ENCODE results near the gene CRIP1. TPM values are rescaled to one million over a fixed set of nuclear protein-coding genes. Genes with fewer than 3 reads are reported as not detected.

Gene CRIP1
- total RNA-seq, 1 donor from 2014 or later: 99.3 TPM

DNA sequence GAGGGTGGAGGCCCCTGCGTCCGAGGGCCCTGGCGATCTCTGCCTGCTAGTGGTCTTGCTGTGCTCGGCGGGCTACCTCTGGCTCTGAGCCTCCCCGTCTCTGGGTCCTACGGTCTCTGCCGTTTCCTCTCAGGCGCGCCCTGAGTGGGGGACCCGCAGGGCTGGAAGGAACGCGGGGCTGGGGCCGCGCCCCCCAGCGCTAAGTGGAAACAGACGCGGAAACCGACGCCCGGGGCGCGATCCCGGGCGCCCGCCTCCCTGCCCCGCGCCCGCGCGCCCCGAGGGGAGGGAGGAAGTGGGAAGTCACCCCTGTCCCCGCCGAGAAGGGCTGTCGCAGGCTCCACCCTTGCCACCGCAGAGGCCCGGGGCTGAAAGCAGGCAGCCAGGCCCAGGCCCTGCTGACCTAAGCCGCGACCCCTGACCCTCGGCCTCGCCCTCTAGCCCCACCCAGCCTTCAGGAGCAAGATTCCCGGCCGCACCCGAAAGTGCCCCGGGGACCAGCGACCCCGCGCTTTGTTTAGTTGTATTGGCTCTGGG, 831 bp downstream of the CRIP1 start:
- Mint-ChIP-seq H3K36me3 (ENCODE audit: low read depth) (peaks cover 3% of the 10 kb centered on the region), H3K27ac (peak overlapping the region; percentile 87), H3K9me3 (no peaks in the 10 kb centered on the region), H3K4me1 (peaks cover 29% of the 10 kb centered on the region), H3K4me3 (peak overlapping the region; percentile 89), H3K27me3 (peaks cover 2% of the 10 kb centered on the region)
- intact Hi-C loops (cut with micrococcal nuclease): no loop called here
- DNase-seq: peak; percentile 94

DNA sequence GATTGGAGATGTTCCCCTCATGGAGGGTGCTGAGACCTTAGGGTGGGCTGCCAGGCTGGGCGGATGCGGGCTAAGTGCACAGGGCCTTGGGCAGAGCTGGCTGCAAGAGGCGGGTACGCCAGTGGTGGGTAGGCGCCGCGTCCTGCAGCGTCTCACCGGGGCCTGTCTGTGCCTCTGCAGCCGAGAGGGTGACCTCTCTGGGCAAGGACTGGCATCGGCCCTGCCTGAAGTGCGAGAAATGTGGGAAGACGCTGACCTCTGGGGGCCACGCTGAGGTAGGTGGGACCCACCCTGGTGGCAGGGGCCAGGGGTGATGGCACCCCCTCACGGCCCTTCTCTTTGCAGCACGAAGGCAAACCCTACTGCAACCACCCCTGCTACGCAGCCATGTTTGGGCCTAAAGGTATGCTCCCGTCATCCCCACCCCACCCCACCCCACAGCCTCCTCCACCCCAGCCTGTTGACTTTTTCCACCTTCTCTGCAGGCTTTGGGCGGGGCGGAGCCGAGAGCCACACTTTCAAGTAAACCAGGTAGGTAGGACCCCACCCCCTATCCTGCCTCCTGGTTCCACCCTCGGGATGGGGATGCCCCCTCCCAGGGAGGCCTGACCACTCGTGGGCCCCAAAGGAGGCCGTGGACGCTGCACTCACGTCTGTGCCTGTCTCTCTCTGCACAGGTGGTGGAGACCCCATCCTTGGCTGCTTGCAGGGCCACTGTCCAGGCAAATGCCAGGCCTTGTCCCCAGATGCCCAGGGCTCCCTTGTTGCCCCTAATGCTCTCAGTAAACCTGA, 1.5 kb downstream of the CRIP1 start:
- Mint-ChIP-seq H3K4me3 (peak overlapping the region; percentile 89), H3K27ac (peak overlapping the region; percentile 87), H3K4me1 (peaks cover 27% of the 10 kb centered on the region), H3K36me3 (ENCODE audit: low read depth) (peaks cover 3% of the 10 kb centered on the region), H3K9me3 (no peaks in the 10 kb centered on the region), H3K27me3 (peaks cover 2% of the 10 kb centered on the region)
- DNase-seq: no peak
- intact Hi-C loops (cut with micrococcal nuclease): no loop called here

DNA sequence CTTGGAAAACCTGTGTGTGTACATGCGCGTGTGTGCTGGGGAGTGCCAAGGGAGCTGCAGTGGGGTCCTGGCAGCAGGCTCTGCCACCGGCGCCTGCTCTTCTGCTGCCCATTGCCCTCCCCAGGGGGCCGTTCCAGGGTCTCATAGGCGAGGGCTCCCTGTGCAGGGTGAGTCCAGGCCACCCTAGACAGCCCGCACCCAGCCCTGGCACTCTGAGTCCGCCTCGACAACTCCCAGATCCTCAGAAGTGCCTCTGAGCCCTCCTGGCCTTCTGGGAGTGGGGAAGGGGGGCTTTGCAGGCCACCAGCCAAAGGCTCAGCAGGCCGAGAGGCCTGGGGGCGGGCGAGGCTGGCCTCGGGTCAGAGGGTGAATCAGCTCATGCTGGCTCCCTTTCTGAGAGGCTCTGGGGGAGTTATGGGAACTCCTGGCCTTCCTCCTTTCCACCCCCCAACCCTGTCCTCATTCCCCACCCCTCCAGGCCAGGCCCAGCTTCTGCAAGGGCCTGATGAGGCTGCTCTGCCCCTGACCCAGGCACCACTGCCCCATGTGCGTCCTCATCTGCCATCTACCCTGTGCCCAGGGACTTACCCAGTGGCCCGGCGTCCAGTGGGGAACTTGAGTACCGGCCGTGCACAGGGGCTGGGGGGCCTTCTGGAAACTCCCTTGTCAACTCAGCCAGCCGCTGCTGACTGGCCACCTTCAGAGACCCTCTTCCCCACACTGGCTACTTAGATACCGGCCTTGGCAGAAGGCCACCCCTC, 2.3 kb downstream of the CRIP1 start:
- intact Hi-C loops (cut with micrococcal nuclease): no loop called here
- H3K36me3 Mint-ChIP-seq (ENCODE audit: low read depth): peaks cover 3% of the 10 kb centered on the region
- H3K4me1 Mint-ChIP-seq: peaks cover 27% of the 10 kb centered on the region
- peak overlapping the region; percentile 89 for H3K4me3 Mint-ChIP-seq
- H3K9me3 Mint-ChIP-seq: no peaks in the 10 kb centered on the region
- H3K27ac Mint-ChIP-seq: peak overlapping the region; percentile 89
- H3K27me3 Mint-ChIP-seq: peaks cover 2% of the 10 kb centered on the region
- peak; percentile 75 for DNase-seq

DNA sequence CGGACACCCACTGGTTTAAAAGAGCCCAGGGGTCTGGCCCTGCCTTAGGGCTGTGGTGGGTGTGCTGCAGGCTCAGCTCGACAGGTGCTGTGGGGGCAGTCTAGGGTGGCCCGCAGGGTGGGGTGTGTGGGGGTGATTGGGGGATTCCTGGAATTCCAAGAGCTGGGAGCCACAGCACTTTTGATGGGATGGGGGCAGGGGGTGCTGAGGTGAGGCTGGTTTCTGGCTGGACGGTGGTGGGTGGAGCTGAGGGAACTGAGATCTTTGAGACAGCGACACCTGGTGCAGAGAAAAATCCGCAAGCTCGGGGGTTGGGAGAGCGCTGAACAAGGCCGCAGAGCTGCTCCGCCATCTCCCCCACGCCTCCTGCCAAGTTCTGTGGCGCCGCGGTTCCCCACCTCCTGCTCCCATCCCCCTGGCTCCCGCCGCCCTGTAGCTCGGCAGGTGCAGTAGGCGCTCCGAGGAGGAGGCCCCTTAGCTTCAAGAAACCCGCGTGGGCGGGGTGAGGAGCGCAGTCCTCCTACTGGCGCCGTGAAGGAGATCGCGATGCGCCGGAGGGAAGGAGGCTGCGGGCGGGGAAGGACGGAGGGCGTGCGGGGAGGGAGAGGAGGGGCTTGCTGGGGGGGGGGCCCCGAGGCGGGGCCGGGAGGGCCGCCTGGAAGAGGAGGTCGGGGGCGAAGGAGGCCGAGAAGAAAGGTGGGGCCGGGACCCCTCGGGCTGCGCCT, 3.0 kb downstream of the CRIP1 start:
- intact Hi-C loops (cut with micrococcal nuclease): loop anchor here (1.0 to 5.0 kb wide), 10 partner anchors 7 to 1775 kb away; partner anchors contain the start of genes BRF1, CRIP2, GPR132 and MTA1

DNA sequence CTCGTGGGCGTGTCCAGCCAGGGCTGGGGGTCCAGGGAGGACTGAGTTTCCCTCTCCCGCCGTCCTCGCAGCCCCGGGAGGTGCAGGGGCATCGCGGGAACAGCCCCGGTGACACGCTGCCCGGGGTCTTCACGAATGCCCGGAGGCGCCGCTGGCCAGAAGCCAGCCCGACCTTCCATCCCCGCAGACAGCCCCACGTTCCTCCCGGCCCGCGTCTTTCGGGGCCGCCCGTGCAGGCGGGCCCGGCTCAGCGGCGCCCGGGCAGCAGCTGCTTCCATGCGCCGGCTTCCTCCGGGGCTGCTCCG, 3.5 kb downstream of the CRIP1 start:
- H3K4me3 Mint-ChIP-seq: peak overlapping the region; percentile 89
- DNase-seq: no peak
- peaks cover 2% of the 10 kb centered on the region for H3K27me3 Mint-ChIP-seq
- peaks cover 3% of the 10 kb centered on the region for H3K36me3 Mint-ChIP-seq (ENCODE audit: low read depth)
- peak overlapping the region; percentile 89 for H3K27ac Mint-ChIP-seq
- intact Hi-C loops (cut with micrococcal nuclease): loop anchor here (1.0 to 5.0 kb wide), 10 partner anchors 8 to 1775 kb away; partner anchors contain the start of genes BRF1, CRIP2, GPR132 and MTA1
- no peaks in the 10 kb centered on the region for H3K9me3 Mint-ChIP-seq
- H3K4me1 Mint-ChIP-seq: peaks cover 21% of the 10 kb centered on the region

More for the DNA sequence above, 3.0 kb downstream of the CRIP1 start:
- peak; percentile 95 for DNase-seq
- Mint-ChIP-seq H3K36me3 (ENCODE audit: low read depth) (peaks cover 3% of the 10 kb centered on the region), H3K9me3 (no peaks in the 10 kb centered on the region), H3K4me1 (peaks cover 21% of the 10 kb centered on the region), H3K4me3 (peak overlapping the region; percentile 89), H3K27me3 (peaks cover 2% of the 10 kb centered on the region), H3K27ac (peak overlapping the region; percentile 89)

DNA sequence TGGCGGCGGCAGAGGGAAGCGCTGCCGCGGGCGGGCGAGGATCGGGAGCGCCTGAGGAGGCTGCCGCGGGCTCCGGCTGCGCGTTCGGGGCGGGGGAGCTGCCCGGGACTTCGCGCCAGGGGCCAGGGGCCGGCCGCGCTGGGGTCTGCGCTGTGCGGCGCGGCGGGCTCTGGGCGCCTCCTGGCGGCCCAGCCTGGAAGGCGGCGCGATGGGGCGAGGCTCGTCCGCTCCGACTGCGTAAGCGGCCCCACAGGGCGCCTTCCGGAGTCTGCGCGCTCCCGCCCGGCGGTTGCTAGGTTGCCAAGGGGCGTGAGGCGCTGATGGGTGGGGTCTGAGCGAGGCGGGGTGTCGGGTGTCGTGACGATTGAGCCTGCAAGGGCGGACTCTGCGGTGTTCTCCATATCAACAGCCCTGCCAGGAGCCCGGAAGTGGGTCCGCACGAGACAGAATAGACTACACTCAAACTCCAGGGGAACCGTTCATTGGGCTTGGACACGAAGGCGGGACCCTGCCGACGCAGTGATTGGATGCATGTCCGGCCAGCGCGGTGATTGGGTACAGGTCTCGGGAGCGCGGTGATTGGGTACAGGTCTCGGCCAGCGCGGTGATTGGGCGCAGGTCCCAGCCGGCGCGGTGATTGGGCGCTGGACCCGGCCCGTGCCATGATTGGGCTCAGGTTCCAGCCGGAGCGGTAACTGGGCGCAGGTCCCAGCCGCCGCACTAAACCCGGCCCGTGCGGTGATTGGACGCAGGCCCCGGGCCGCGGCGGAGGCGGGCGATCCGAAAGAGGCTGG, 4.1 kb downstream of the CRIP1 start, which contains the start of gene TEDC1:
Gene TEDC1, plus strand, starts transcription at position 675 of the 794 bp plus-strand sequence. CDS start 130 bp downstream, outside the sequence.
- peak within 1 kb of the TSS; percentile 95 for H3K27ac Mint-ChIP-seq
- no peaks in the 10 kb centered on the region for H3K27me3 Mint-ChIP-seq
- DNase-seq: peak; percentile 100
- peak within 1 kb of the TSS; percentile 89 for H3K4me3 Mint-ChIP-seq
- peaks cover 3% of the 10 kb centered on the region for H3K36me3 Mint-ChIP-seq (ENCODE audit: low read depth)
- peaks cover 18% of the 10 kb centered on the region for H3K4me1 Mint-ChIP-seq
- no peaks in the 10 kb centered on the region for H3K9me3 Mint-ChIP-seq
- intact Hi-C loops (cut with micrococcal nuclease): loop anchor here (1.0 to 5.0 kb wide), 11 partner anchors 8 to 1776 kb away; partner anchors contain the start of genes BRF1, CRIP2, GPR132 and MTA1

DNA sequence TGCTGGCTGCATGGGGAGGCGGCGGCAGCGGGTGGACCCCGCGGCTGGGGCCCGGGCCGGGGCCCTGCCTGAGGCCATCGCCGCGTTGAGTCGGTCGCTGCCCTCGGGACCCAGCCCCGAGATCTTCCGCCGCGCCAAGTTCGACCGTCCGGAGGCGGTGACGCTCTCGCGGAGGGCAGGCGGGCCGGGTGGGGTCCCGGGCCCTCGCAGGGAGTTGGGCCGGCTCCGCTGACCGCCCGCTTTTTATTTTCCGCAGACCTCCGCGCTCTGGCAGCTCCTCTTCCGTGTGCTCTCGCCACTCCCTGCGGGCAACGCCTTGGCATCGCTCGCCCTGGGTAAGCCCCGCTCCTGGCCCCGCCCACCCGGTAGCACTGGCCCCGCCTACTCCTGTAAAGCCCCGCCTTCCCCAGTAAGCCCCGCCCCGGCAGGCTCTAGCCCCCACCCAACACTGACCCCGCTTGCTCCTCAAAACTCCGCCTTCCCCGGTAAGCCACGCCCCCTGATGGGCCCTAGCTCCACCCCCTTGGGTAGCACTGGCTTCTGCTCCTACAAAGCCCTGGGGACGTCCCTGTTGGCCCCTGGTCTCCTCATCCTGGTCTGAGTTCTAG, 4.8 kb downstream of the CRIP1 start:
- H3K36me3 Mint-ChIP-seq (ENCODE audit: low read depth): peaks cover 3% of the 10 kb centered on the region
- H3K27ac Mint-ChIP-seq: peak overlapping the region; percentile 95
- H3K27me3 Mint-ChIP-seq: no peaks in the 10 kb centered on the region
- peak; percentile 96 for DNase-seq
- H3K9me3 Mint-ChIP-seq: no peaks in the 10 kb centered on the region
- H3K4me3 Mint-ChIP-seq: peak overlapping the region; percentile 85
- intact Hi-C loops (cut with micrococcal nuclease): loop anchor here (1.0 to 5.0 kb wide), 7 partner anchors 17 to 1777 kb away; partner anchors contain the start of genes CRIP2, GPR132, MTA1 and TMEM121
- peaks cover 16% of the 10 kb centered on the region for H3K4me1 Mint-ChIP-seq

DNA sequence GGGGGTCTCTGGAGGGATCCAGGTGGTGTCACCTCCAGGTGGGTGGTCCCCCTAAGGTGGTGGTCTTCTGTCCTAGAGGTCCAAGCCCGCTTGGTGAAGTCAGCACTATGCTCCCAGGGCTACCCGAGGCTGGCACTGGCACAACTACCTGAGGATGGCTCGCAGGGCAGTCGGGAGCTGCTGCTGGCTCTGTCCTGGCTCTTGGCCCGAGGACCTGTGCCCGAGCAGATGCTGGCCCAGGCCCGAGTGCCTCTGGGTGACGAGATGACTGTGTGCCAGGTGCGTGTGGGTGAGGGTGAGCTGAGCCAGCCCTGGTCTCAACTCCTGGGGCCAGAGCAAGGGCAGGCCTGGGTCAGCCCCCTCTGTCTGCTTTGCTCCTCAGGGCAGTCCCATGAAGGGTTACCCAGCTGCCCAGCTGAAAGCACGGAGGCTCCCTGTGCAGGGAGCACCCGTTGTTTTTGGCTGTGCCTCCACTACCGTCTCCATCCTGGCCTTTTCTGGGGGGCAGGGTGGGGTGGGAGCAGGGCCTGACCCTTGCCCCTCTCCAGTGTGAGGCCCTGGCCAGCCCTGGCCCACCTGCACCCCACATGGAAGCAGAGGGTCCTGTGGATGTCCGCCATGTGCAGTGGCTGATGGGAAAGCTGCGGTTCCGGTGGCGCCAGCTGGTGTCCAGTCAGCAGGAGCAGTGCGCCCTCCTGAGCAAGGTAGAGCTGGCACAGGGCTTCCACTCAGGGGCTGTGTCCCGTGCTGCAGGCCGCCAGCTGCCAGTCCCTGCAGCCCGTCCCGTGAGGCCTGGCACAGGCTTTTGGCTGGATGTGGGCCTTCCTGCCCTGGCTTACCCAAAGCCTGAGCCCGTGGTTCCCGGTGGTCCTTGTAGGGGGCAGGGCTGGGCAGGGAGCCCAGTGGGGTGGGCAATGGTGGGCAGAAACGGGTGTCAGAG, 5.6 kb downstream of the CRIP1 start:
- H3K27me3 Mint-ChIP-seq: no peaks in the 10 kb centered on the region
- peaks cover 3% of the 10 kb centered on the region for H3K36me3 Mint-ChIP-seq (ENCODE audit: low read depth)
- H3K27ac Mint-ChIP-seq: peak overlapping the region; percentile 95
- H3K9me3 Mint-ChIP-seq: no peaks in the 10 kb centered on the region
- peaks cover 16% of the 10 kb centered on the region for H3K4me1 Mint-ChIP-seq
- H3K4me3 Mint-ChIP-seq: peak overlapping the region; percentile 85
- intact Hi-C loops (cut with micrococcal nuclease): loop anchor here (5.0 kb wide), 2 partner anchors 400 to 425 kb away; partner anchors contain the start of gene GPR132
- peak; percentile 61 for DNase-seq

DNA sequence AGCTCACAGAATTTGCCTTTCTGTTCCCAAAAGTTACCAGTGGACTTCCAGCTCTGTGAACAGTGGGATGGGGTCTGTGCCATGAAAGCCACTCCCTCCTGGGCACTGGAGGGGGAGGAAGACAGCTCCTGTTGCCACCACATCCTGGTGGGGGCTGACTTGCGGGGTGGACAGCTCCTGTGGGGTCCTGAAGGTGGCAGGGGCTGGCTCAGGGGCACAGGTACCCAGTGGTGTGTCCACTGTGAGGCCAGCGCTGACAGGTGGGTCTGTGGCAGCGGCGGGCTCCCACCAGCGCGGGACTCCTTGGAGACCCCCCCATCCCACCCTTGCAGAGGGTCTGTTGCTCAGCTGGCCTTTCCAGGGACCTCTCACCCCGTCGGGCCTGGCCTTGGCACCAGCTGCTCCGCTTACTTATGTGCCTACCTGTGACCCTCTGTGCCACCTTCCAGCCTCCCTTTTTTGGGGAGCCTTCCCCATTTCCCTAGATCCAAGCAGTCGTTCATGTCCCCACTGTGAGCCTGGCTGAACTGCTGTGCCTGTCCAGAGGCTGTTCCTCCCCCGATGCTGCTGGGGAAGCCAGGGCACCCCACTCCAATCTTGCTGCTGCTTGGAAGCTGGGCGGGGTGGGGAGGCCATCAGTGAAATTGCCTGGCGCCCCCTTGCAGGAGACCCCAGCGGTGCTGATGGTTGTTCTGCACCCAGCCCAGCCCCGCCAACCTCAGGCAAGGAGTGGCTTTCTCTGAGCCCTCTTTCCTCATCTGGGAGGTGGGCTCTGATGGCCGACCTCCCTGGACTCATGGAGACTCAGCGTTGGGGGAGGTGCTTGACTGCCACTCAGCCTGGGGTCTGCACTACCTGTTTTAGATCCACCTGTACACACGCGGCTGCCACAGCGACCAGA, 6.5 kb downstream of the CRIP1 start:
- intact Hi-C loops (cut with micrococcal nuclease): loop anchor here (5.0 kb wide), 2 partner anchors 401 to 426 kb away; partner anchors contain the start of gene GPR132
- Mint-ChIP-seq H3K9me3 (no peaks in the 10 kb centered on the region), H3K36me3 (ENCODE audit: low read depth) (peaks cover 4% of the 10 kb centered on the region), H3K4me1 (peaks cover 14% of the 10 kb centered on the region), H3K27me3 (no peaks in the 10 kb centered on the region), H3K27ac (no peak overlapping the region), H3K4me3 (no peak overlapping the region)
- DNase-seq: peak; percentile 60

DNA sequence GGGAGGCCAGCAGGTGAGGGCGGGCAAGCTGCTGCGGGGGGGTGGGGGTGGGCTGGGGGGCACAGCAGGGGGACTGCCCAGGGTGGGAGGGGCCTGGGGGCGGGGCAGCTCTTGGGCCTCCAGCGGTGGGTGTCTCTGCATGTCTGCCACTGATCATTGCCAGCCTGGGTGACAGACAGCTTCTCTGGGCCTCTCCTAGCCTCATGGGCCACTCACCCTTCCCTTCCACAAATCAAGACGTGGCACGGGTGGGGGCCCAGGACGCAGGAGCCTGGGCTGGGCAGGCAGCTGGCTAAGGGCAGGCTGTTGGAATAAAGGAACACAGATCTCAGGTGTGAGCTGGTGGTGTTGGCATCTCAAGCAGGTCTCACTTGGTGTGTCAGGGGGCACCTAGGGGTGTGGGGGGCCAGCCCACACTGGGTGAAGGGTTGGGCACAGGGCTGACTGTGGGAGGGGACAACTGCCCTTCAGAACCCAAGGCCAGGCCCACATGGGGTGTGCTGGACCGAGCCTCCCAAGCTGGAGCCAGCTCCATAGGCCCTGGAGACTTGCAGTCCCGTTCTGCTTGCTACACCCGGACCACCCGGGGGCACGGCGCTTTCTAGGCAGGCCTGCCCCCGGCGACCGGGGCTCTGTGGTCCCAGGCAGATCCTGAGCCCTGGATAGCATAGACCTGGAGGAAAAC, 7.4 kb downstream of the CRIP1 start:
- H3K4me3 Mint-ChIP-seq: no peak overlapping the region
- no peaks in the 10 kb centered on the region for H3K9me3 Mint-ChIP-seq
- intact Hi-C loops (cut with micrococcal nuclease): loop anchor here (5.0 kb wide), 2 partner anchors 402 to 427 kb away; partner anchors contain the start of gene GPR132
- H3K27ac Mint-ChIP-seq: no peak overlapping the region
- DNase-seq: peak; percentile 61
- H3K27me3 Mint-ChIP-seq: no peaks in the 10 kb centered on the region
- peaks cover 9% of the 10 kb centered on the region for H3K4me1 Mint-ChIP-seq
- H3K36me3 Mint-ChIP-seq (ENCODE audit: low read depth): peaks cover 4% of the 10 kb centered on the region

All from activated CD4-positive, alpha-beta T cell treated with anti-CD3 and anti-CD28 coated beads, Interleukin-2, amount 10 ng/mL, durations not matched to agents 24 days and 14 days (primary cell).